HT1080 (cell line): ENCODE results near the gene PDE4B. TPM values are rescaled to one million over a fixed set of nuclear protein-coding genes. Genes with fewer than 3 reads are reported as not detected.

Experiments used
- DNase-seq: peaks from one replicate; pipeline ENCODE4 v3.0.0-alpha.2; 2015; ENCODE audit warnings: low read depth
- polyA plus RNA-seq, 2 experiments: library from polyadenylated mRNA; depleted of rRNA; stranded (reverse); fragments of >200 nt; gene quantifications; 2 replicates each; pipeline ENCODE4 v1.2.3, GENCODE V29; 2015
- total RNA-seq: library from RNA; depleted of rRNA; stranded (reverse); fragments of >200 nt; shearing (Covaris generic); gene quantifications from 2 replicates; pipeline ENCODE4 v1.2.3, GENCODE V29; 2014; rRNA removed

PDE4B gene
- total RNA-seq, result 5.4 and 7.6 TPM in 2 replicates
- polyA plus RNA-seq (2015; cell fraction: cytosol; rRNA removed), result 5.4 and 7.4 TPM in 2 replicates
- 15.2 and 15.4 TPM in 2 replicates for polyA plus RNA-seq (2015; cell fraction: nucleus; rRNA removed)

- DNase-seq, result no peak
Observed at GRCh38 chr1:65792669-65793358, at the start of gene PDE4B. Gene PDE4B, plus strand, starts transcription at chr1:65792895.

- no peak for DNase-seq
Observed at GRCh38 chr1:65744731-65745130, 48.0 kb upstream of the PDE4B start.

DNA sequence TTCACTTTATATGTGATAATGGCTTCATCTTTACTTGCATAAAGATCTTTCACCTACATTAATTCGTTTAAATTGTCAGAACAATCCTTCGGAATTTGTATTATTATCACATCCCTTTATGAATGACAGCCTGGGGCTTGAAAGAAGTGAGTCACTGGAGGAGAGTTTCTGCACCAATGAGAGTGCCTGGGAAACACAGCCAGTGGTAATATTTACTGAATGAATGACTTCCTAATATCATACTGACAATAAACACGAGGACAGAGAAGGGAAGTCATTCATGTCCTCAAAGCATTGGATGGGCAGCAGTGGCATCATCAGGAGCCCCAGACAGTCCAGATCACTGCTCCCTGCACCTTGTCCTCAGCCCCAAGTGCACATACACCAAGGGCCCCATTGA lies 40.7 kb upstream of the PDE4B start:
- DNase-seq, result no peak

- no peak for DNase-seq
Observed at GRCh38 chr1:65756616-65757015, 36.1 kb upstream of the PDE4B start.

GRCh38 chr1:65757531-65757930 lies 35.2 kb upstream of the PDE4B start:
- DNase-seq, result no peak

GRCh38 chr1:65758128-65758527 lies 34.6 kb upstream of the PDE4B start:
- no peak for DNase-seq

DNA sequence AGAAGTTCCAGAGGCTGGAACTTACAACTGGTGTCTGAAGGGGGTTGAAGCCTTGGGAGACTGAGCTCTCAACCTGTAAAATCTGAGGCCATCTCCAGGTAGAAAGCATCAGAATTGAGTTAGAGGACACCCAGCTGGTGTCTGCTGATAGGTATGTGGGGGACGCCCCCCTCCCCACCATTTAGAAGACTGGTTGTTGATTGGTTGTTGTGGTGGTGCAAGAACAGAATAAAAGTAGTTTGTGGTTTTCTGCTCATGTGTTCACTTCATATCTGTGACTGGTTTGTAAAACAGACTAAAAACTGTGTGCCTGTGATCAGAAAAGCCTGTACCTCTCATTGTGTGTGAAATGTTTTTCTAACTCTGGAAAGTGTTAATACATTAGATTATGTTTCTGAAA lies 33.2 kb upstream of the PDE4B start:
- DNase-seq, result no peak

GRCh38 chr1:65762081-65762862 lies 30.4 kb upstream of the PDE4B start:
- DNase-seq, result no peak

DNA sequence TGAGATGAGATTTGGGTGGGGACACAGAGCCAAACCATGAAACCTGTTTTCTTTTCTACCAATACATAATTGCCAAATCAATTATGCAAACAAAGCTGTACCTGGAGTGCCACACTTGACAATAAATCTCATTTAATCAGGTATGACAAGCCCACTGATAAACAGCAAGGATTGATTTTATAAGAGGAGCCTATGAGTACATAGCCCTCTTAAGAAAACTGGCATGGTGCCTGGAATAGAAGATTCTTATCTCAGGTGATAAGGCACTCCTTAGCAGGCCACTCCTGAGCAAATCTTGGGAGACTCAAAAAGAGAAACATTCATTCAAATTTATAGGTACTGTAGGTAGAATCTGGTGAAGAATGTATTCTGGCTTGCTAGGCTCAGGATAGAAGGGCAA lies 28.6 kb upstream of the PDE4B start:
- DNase-seq, result no peak

GRCh38 chr1:65765631-65766030 lies 27.1 kb upstream of the PDE4B start:
- DNase-seq, result no peak

GRCh38 chr1:65769636-65770035 lies 23.1 kb upstream of the PDE4B start:
- DNase-seq, result no peak

GRCh38 chr1:65772607-65773006 lies 20.1 kb upstream of the PDE4B start:
- peak; percentile 43 for DNase-seq

DNA sequence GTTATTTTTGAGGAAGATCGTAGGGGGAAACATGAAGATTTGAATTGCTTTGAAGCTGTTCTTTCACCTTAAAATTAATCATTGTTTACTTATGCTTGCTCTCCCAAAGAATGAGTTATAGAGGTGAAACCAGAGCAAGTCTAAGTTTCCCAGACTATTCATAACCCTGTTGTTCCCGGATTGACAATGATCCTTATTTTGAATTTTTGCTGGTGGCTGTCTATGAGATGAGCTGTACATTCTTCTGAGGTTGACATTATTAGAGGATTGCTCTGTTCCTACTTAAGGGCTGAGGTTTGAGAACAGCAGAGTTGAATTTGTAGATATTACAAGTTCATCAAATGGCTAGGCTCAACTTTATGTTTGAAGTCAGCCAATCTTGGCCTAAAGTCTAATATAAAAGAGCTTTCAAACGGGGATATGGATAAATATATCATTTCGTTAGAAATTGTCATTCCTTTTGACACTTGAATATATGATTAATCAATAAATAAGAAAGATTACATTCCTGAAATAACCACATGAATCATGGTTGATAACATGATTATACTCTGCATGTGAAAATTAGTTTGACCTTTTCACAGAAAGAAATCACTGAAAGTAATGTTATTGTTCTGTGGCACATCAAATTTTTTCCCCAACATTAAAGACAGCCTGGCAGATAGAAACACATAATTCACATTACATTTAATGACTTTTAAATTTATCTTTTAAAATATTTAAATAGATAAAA lies 19.1 kb upstream of the PDE4B start:
- peak; percentile 32 for DNase-seq

DNA sequence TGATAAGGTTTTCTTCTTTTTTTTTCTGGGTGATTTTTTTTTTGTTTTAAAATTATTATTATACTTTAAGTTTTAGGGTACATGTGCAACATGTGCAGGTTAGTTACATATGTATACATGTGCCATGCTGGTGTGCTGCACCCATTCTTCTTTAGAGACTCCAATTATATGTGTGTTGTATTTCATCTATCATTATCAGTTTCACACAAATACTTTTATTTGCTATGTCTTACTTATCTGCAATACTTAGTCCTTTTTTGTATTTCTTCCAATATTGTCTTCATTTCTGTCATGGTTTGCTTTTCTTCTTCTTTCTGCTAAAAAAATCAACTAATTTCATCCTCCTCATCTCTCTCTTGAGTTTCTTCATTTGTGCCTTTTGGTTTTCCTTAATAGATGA lies 3.9 kb upstream of the PDE4B start:
- DNase-seq, result no peak

DNA sequence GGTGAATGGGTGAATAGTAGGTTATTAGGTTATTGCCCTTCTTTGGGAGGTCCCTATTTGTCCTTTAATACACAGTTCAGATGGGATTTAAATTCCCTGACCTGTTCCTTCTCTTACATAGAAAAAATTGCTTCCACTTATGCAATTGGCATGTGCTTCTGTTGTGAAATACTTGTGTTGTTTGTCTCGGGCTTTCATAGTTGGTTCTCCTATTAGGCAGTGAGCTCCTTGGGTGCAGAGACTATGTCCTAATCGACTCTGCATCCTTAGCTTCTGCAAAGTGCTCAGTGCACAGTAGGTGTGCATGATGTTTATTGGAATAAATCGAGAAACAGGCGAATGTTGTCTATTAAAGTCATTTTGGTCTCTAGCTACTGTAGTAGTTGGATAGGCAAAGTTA lies 1.3 kb upstream of the PDE4B start:
- no peak for DNase-seq

DNA sequence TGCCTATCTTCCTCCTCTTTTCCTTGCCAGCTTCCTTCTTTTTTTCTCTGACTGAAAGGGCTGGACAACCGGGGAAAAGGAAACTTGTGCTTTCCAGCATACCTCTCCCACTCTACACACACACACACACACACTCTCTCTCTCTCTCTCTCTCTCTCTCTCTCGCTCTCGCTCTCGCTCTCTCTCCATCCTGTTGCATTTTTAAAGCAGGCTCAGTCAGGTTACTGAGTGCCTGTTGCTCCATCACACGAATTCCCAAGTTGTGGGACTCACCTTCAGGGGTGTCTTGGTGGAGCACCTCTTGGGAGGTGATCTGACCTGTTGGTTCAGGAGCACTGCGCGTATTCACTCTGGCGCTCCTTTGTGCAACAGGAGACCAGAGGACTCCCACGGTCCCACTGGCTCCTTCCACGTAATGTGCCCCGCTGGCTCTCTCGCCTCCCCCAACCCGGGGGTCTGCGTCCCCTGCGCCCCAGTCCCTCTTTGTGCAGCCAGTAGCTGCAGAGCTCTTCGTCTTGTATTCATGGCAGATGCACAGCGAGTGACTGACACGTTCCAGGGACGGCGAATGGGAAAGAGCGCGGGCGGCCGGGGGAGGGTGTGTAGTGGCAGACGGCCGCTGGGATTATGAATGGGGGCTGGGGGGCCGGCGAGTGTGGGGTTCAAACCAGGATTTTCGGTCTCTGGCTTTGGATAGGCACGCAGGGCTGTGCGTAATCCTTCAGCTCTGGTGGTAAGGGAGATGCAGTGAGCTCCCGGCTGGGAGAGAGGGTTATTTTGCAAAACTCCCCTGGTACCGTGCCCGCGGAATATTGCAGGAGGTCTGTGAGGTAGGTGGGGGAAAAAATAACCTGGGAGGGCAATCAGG lies 660 bp upstream of the PDE4B start:
- no peak for DNase-seq

DNA sequence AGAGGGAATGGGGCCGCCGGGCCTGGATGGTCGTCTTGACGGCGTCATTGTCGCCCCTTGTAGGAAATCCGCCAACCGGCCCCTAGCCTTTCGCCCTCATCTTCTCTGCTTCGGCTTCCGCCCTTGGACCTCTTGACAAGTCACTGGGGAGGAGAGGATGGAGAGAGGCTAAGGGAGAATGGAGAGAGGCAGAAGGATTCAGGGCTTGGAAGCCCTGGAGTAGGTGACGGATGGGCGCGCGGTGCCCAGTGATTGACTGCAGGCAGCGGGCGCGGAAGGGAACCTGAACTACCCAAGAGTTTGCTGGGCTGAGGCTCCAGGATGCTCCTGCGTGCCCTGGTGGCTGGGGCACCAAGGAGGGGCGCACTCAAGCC lies 651 bp downstream of the PDE4B start:
- no peak for DNase-seq

DNA sequence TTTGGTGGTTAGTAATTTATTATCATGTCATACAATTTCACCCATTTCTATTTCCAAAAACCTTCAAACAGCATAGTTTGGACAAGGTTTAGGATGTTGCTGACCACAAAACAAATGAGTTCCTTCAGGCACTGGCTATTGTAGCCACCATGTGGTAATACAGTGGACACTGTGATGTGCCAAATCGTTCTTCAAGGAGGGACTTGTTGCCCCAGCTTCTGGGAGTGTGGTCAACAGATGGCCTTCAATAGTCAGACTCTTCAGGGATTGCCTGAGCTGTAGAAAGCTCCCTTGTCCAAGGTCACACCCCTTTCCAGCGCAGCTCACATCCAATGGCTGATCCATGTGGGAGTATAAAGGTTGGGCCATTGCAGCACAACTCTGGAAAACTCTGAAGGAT lies 2.6 kb downstream of the PDE4B start:
- no peak for DNase-seq

DNA sequence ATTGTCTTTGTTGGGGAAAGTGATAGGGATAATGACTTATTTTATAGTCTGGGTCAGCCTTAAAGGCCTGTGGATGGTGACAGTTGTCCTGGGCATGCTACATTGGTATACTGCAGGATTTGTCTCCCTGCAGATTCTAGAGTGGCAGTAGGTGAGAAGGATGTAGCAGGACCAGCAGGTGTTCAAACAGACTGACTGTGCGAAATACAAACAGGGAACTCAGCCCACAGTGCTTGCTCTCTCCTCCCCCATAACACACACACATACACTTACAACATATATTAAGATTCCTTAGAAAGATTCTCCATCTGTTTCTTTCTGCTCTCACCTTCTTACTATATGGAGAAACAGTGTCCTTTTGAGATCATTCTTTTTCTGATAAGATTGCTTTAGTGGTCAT lies 6.9 kb downstream of the PDE4B start:
- no peak for DNase-seq

- no peak for DNase-seq
Observed at GRCh38 chr1:65804584-65804983, 11.9 kb downstream of the PDE4B start.

GRCh38 chr1:65812065-65812464 lies 19.4 kb downstream of the PDE4B start:
- DNase-seq, result peak; percentile 95
